Stimulated activated CD4-positive, alpha-beta T cell treated with anti-CD3 and anti-CD28 coated beads, Interleukin-15, amount 100 ng/mL, for 24 hours (primary cell): ENCODE data around the gene ZNF552.
"Not testable (repeated sequence)": the region's sequence is repeated elsewhere in the genome, so short reads cannot be mapped to it uniquely, and the experiment has no call there.

Experiments
- DNase-seq: peaks from one replicate; pipeline ENCODE4 v3.0.0-alpha.2; 2020

Gene ZNF552

DNA sequence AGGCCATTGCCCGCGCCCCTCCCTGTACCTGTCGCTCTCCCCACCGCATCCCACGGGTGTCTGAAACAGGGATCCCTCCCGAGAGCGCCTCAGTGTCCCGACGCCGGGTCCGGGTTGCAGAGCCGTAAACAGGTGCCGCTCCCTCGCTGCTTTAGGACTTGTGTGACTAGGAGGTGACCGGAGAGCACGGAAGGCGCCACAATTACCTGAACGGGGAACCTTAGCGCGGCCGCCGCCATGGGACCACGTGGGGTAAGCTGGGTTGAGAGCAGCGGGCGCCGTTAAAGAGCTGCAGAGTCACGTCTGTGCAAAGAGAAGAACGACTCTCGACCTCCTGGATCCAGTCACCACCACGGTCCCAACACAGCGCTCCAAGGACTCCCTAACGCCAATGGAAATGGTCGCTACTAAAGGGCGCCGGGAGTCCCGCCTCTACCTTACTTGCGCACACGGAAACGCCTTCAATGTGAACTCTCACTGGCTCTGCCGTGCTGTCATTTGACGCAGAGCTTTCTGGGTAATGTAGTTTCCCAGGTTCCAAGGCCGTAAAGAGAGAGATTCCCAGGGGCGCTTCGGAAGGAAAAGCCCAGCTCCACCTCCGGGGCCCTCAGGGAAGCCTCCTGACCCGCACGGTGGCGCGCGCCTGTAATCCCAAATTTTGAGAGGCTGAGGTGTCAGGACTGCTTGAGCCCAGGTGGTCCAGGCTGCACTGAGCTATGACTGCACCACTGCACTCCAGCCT is at the start of gene ZNF552:
ZNF552 (minus strand) TSS at position 409 of the 742 bp plus-strand sequence; CDS start at position 239, 170 bp downstream.
- DNase-seq = peak; percentile 81

DNA sequence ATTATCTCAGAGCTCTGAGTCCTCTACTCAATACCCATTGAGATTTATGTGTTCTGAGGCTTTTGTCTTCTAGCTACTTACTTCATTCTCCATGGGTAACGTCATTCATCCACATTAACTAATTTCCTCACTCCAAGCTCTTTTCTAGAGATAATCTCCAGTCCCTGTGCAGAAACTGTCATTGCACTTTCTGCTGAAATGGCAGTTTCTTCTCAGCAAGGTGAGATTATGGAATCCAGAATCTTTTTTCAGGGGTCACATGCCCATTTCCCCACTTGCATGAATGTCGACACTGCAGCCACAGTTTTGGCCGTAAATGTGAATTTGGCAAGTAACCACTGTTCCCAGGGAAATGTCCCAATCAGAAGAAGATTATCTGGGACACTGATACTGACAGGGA is 47.6 kb upstream of the ZNF552 start:
- DNase-seq = not testable (repeated sequence)

DNA sequence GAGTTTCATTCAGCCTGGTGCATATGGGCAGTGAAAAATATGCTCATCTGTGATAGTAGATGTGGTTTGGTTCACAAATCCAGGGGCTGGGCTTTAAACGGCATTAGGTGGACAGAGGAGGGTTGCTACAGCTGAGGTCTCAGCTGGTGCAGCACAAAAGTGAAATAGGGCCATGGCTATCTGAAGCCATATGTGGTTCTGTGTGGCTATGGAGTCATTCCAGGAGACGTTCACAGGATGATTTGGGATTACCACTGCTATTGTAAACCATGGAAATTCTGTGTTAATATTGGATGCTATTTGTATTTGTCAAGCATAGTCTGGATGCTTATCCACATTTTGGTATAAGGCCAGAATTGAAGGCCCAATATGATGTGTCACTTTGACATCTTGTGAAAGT is 39.4 kb upstream of the ZNF552 start:
- not testable (repeated sequence) for DNase-seq

DNA sequence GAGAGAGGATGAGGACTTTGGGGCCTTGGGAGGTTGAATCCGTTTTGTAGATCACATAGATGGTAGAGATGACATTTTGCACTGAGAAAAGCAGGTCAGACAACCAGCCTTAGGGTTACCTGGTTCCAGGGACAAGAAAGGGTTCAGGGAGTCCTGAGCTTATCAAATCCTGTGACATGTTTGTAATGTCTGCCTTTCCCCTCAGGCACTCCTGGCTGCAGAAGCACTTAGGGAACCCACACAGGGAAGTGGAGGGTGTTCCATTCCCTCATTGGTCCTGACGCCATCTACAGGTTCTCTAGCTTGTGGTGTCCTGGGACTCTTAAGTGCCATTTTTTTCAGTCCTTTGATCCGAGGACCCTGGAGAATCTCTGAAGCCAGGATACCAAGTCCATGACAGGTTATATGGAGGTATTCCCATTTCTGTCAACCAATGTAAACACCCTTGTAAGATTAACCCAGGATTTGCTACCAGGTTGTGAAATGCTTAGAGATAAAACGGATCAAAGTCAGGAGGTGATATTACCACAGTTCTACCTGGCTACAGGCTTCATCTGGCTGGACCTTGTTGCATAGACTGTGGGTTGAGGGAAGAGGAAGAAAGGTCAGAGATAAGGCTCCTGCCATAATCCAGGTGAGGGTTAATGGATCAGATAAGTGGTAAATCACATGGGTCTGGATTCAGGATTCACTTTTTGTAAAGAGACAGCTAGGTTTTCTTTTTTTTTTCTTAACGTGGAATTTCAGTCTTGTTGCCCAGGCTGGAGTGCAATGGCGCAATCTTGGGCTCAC is 37.3 kb upstream of the ZNF552 start:
- DNase-seq = not testable (repeated sequence)

DNA sequence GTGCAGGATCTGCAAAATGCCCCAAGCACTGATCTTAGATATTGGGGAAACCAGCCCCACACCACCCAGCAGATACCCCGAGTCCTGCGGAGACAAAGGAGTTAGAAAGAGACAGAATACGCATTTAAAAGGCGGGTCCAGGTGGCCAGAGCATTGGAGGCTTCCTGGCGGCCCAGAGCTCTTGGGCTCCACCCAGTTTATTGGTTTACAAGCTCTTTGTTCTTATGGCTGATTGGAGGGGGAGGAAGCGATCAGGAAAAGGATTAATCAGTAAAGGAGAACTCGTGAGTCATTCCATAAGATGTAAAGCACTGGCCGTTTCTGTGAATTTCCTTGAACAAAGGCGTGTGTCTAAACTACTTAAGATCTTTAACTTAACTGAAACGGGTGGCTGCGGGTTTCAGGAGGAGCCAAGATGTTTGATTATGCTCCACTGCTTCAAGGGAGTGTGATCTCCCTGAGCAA is 35.9 kb upstream of the ZNF552 start:
- peak; percentile 38 for DNase-seq

DNA sequence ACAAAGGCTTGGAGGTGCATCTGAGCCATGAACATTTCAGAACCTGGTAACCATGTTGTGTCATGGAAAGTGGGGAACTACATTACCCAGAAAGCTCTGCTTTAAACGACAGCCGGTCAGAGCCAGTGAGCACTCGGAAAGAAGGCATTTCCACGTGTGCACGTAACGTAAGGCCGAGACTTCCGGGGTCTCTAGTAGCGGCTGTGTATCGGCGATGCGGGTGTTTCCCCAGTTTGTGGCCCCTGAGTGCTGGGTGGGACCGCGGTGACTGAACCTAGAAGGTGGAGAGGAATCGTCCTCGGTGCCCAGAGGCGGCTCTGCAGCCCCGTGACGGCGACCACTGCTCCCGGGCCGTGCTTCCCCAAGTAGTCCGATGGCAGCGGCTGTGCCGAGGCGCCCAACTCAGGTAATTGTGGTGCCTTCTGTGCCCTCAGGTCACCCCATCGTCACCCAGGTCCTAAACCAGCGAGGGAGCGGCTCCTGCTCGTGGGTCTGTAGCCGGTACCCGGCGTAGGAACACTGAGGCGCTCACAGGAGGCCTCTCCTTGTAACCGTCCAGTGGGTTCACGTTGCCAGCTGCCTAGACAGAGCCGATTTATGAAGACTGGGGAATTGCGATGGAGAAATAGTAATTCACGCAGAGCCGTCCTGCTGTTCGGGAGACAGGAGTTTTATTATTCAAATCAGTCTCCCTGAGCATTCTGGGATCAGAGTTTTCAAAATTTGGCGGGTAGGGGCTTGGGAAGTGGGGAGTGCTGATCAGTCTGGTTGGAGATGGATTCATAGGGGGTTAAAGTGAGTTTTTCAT is 35.2 kb upstream of the ZNF552 start, which contains the start of gene ZNF587:
ZNF587 (plus strand) TSS at position 194 of the 808 bp plus-strand sequence; CDS start at position 374, 180 bp downstream.
- DNase-seq = peak; percentile 81

DNA sequence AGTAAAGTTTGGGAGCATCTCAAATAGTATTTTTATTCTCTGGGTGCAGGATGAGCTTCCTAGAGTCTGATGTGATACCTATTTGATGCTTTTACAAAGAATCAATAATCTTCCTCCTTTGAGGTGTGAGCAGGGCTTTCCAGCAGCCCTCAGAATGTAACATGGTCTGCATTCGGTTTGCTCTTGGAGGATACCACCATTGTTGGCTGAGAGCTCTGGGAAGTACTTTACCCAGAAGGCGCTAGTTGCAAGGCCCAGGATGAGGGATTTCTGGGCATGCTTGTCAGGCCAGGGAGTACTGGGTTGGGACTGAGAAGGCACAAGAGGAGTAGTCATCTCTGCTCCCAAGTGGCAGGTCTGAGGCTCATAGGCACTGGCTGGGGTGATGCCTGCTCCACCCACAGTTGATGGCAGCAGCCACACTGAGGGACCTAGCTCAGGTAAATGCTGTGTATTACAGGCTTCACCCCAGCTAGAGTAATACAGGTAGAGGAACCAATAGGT is 34.5 kb upstream of the ZNF552 start:
- DNase-seq = not testable (repeated sequence)

DNA sequence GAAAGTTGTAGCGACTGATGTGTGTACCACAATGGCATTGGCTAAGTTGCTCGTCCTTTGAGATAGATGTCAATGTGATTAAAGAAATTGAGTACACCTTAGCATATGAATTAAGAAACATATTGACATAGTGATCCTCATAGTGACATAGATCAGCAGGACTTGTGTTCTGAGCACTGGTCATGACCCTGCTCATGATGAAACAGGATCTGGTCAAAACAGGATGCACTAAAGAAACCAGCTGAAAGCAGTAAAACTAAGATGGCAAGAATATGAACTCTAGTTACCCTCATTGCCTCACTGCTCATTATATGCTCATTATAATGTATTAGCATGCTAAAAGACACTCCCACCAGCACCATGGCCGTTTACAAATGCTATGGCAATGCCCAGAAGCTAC is 32.5 kb upstream of the ZNF552 start:
- DNase-seq = not testable (repeated sequence)

DNA sequence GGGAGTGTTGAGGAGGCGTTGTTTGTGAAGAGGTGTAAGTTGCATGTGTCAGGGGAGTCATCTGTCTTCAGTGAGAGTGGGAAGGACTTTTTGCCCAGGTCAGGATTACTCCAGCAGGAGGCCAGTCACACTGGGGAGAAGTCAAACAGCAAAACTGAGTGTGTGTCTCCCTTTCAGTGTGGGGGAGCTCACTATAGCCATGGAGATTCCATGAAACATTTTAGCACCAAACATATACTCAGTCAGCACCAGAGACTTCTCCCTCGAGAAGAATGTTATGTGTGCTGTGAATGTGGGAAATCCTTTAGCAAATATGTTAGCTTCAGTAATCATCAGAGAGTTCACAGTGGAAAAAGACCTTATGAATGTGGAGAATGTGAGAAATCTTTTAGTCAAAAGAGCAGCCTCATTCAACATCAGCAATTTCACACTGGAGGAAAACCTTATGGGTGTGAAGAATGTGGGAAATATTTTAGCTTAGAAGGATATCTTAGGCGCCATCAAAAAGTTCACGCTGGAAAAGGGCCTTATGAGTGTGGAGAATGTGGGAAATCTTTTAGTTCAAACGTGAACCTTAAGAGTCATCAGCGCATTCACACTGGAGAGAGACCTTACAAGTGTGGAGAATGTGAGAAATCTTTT is 26.5 kb upstream of the ZNF552 start:
- DNase-seq = no peak

DNA sequence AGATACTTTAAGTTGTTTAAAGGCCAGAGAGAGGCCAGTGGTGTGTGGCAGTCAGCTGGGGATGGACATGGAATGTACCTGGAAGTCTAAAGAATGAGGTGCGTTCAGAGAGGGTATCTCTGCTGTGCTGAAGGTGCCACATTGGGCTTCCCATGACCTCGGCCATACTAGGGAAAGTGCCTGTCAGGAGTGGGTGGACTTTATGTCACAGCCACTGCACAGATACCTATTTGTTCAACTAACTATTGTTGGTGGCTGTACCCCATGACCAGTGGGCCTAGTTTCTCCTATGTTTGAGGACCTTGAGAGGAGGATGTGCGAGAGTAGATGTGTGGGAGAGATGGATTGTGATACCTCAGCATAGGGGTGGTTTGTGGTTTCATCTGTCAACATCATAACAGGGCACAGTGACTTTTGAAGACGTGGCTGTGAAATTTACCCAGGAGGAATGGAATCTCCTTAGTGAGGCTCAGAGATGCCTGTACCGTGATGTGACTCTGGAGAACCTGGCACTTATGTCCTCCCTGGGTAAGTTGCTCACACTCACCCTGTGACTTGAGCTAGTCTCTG is 24.0 kb upstream of the ZNF552 start:
- not testable (repeated sequence) for DNase-seq

DNA sequence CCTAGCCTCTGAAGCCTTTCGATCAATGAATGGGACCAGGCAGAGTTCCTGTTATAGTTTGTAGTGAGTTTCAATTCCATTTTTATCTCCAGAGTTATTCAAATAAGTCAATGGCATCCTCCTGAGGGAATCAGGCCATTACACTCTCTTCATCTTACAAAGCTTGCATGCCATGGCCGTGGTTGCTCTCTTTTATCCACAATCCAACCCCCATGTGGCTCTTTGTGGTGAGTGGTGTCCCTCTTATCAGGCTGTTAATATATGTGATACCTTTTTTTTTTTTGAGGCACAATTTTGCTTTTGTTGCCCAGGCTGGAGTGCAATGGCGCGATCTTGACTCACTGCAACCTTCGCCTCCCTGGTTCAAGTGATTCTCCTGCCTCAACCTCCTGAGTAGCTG is 22.3 kb upstream of the ZNF552 start:
- DNase-seq = not testable (repeated sequence)

DNA sequence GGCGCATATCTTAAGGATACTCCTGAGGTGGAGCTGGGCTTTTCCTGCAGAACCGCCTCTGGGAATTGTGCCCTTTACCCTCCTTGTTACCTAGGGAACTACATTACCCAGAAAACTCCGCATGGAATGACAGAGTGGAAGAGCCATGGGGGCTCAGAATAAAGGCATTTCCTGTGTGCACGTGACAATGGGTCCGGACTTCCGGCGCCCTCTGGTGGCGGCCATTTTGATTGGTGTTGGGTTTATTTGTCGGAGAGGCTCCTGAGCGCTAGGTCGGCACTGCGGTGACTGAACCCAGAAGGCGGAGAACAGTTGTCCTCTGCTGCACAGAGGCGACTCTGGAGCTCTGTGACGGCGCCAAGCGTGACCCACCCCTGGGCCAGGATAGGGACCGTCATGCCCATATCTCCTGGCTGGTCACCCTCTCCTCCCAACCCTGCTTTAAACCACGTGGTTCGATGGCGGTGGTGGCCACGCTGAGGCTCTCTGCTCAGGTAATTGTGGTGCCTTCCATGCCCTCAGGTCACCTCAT is 15.4 kb upstream of the ZNF552 start, which contains the start of gene ZNF587B:
ZNF587B (plus strand) TSS at position 229 of the 532 bp plus-strand sequence; CDS start at position 459, 230 bp downstream.
- peak; percentile 46 for DNase-seq

DNA sequence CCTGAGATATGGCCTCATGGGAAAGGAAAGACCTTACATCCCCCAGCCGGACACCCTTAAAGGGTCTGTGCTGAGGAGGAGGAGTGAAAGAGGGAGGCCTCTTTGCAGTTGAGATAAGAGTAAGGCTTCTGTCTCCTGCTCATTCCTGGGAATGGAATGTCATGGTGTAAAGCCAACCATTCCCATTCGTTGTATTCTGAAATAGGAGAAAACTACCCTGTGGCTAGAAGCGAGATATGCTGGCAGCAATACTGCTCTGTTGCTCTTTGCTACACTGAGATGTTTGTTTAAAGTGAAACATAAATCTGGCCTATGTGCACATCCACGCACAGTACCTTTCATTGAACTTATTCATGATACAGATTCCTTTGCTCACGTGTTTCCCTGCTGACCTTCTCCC is 14.6 kb upstream of the ZNF552 start:
- no peak for DNase-seq

DNA sequence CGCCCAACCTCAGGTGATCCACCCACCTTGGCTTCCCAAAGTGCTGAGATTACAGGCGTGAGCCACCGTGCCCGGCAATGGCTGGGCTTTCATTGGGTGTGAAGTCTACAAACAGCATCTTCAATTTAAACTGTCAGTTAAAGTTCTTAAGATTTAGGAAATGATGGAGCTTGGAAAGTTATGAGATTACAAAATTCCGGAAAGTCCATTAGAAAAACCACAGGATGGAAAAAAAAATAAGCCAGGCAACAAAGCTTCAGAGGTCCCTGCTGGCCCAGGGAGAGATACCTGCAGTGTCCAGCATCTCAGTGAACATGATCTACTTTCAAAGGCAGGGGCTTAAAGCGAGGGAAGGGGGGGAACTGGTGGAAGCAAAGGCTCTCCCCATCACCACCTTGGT is 10.8 kb upstream of the ZNF552 start:
- no peak for DNase-seq

DNA sequence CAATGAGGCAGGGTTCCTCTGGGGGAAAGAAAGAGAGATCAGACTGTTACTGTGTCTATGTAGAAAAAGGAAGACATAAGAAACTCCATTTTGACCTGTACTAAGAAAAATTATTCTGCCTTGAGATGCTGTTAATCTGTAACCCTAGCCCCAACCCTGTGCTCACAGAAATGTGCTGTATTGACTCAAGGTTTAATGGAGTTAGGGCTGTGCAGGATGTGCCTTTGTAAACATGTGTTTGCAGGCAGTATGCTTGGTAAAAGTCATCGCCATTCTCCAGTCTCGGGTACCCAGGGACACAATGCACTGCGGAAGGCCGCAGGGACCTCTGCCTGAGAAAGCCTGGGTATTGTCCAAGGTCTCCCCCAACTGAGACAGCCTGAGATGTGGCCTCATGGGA is 8.9 kb upstream of the ZNF552 start:
- DNase-seq = not testable (repeated sequence)

DNA sequence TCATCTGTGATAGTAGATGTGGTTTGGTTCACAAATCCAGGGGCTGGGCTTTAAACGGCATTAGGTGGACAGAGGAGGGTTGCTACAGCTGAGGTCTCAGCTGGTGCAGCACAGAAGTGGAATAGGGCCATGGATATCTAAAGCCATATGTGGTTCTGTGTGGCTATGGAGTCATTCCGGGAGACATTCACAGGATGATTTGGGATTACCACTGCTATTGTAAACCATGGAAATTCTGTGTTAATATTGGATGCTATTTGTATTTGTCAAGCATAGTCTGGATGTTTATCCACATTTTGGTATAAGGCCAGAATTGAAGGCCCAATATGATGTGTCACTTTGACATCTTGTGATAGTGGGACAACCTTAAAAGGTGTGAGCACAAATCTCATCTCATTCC is 8.4 kb upstream of the ZNF552 start:
- DNase-seq = not testable (repeated sequence)

DNA sequence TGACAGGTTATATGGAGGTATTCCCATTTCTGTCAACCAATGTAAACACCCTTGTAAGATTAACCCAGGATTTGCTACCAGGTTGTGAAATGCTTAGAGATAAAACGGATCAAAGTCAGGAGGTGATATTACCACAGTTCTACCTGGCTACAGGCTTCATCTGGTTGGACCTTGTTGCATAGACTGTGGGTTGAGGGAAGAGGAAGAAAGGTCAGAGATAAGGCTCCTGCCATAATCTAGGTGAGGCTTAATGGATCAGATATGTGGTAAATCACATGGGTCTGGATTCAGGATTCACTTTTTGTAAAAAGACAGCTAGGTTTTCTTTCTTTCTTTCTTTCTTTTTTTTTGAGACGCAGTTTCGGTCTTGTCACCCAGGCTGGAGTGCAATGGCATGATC is 6.8 kb upstream of the ZNF552 start:
- not testable (repeated sequence) for DNase-seq

DNA sequence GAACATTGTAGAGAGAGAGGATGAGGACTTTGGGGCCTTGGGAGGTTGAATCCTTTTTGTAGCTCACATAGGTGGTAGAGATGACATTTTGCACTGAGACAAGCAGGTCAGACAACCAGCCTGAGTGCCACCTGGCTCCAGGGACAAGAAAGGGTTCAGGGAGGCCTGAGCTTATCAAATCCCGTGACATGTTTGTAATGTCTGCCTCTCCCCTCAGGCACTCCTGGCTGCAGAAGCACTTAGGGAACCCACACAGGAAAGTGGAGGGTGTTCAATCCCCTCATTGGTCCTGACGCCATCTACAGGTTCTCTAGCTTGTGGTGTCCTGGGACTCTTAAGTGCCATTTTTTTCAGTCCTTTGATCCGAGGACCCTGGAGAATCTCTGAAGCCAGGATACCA is 6.4 kb upstream of the ZNF552 start:
- DNase-seq = not testable (repeated sequence)

DNA sequence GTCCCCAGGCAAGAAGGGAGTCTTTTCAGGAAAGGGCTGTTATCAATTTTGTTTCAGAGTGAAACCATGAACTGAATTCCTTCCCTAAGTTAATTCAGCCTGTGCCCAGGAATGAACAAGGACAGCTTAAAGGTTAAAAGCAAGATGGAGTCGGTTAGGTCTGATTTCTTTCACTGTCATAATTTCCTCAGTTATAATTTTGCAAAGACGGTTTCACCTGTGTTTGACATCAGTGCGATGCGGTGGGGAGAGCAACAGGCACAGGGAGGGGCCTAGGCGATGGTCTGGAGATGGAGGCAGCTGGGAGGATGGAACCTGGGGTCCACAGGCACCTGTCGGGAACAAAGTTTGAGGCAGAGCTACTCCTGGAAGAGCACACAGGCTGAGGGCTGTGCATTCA is 5.9 kb upstream of the ZNF552 start:
- no peak for DNase-seq

DNA sequence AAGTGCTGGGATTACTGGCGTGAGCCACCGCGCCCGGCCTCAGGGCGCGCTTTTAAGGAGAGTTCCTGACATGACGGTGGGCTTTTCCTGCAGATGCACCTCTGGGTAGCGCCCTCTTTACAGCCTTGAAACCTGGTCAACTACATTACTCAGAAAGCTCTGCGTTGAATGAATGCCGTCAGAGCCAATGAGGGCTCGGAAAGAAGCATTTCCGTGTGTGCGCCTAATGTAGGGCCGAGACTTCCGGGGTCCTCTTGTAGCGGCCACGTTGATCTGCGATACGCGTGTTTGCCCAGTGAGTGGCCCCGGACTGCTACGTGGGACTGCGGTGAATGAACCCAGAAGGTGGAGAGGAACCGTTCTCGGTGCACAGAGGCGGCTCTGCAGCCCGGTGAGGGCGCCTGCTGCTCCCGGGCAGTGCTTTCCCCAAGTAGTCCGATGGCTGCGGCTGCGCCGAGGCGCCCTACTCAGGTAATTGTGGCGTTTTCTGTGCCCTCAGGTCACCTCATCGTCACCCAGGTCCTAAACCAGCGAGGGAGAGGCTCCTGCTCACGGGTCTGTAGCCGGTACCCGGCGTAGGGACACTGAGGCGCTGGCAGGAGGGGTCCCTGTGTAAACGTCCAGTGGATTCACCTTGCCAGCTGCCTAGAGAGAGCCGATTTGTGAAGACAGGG is 4.9 kb upstream of the ZNF552 start:
- peak; percentile 85 for DNase-seq

DNA sequence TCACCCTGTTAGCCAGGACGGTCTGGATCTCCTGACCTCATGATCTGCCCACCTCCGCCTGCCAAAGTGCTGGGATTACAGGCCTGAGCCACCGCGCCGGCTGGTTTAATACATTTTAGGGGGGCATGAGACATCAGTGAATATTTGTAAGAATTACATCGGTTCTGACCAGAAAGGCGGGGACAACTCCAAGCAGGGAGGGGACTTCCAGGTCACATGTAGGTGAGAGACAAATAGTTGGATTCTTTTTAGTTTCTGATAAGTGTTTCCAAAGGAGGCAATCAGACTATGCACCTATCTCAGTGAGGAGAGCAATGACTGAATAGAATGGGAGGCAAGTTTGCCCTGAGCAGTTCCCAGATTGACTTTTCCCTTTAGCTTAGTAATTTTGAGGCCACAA is 3.7 kb upstream of the ZNF552 start:
- DNase-seq = no peak
